ENCODE measurements around the gene DHRS3. TPM values are rescaled to one million over a fixed set of nuclear protein-coding genes. Genes with fewer than 3 reads are reported as not detected.
"Not testable (repeated sequence)": the region's sequence is repeated elsewhere in the genome, so short reads cannot be mapped to it uniquely, and the experiment has no call there.

Gene DHRS3
- total and polyA plus RNA-seq, 10 of the 15 experiments (the other 5 are each of a cell fraction or from before 2014, with no cell fraction given): 0.23 to 29.7 (median 1.2) TPM

- no peak for TF ChIP-seq CUX1 (IDR thresholded peaks at IDR 0.05; ENCODE audit: insufficient replicate concordance, low read depth, low read length)
- no peak for TF ChIP-seq CREM (IDR thresholded peaks at IDR 0.05; ENCODE audit: low read depth)
- TF ChIP-seq NR2F1 (conservative IDR thresholded peaks at IDR 0.05): no peak
- no peak for TF ChIP-seq E2F8 (IDR thresholded peaks at IDR 0.05; ENCODE audit: low read depth, partially characterized antibody)
Measured at GRCh38 chr1:12565094-12565965, 52.7 kb downstream of the DHRS3 start (continued).

GRCh38 chr1:12564251-12564650, 53.8 kb downstream of the DHRS3 start:
- POLR2A ChIA-PET; H3K79me2 ChIP-seq (ENCODE audit: control insufficient read depth, insufficient read depth, low read length); H3K36me3 ChIP-seq (ENCODE audit: control insufficient read depth in 2 of 2, insufficient read depth in 2 of 2, low read length in 1 of 2); FAIRE-seq; CTCF ChIA-PET; H3K27me3 ChIP-seq (replicated peaks in 1 of 2; ENCODE audit: control insufficient read depth in 2 of 2, insufficient read depth in 2 of 2, low read length in 1 of 2); H3K4me2 ChIP-seq (ENCODE audit: control insufficient read depth, insufficient read depth); BruUV-seq (replicated peaks); SMC1A ChIA-PET (ENCODE audit: uncharacterized antibody, unreplicated experiment); intact Hi-C loops (cut with micrococcal nuclease; ENCODE audit: unreplicated experiment); H3K9ac ChIP-seq (ENCODE audit: control insufficient read depth, insufficient read depth, low read length); ATAC-seq; H3K4me3 ChIP-seq; in situ Hi-C loops (cut with MboI); DNase-seq (ENCODE audit: low read depth, low spot score); RAD21 ChIA-PET (ENCODE audit: unreplicated experiment); H3K4me1 ChIP-seq (ENCODE audit: control insufficient read depth, insufficient read depth, low read length); H3K27ac ChIP-seq (ENCODE audit: control insufficient read depth, insufficient read depth); H4K20me1 ChIP-seq (ENCODE audit: control insufficient read depth, insufficient read depth); H2AFZ ChIP-seq (ENCODE audit: control insufficient read depth, low read depth, low read length): not testable (repeated sequence)
- H3K9me3 ChIP-seq (replicated peaks; ENCODE audit: control insufficient read depth, insufficient read depth, low read length): peaks cover 20% of the 10 kb centered on the region; the same call in 2 of the 3 replicates
- 58% methylated on average over 3 of the region's 3 CpGs for WGBS (ENCODE audit: insufficient coverage, insufficient replicate concordance, low lambda C conversion rate, missing lambda C conversion rate)
